Smooth muscle cell of trachea (primary cell): ENCODE data around the gene BLTP1. TPM values are rescaled to one million over a fixed set of nuclear protein-coding genes. Genes with fewer than 3 reads are reported as not detected.

ENCODE experiments used
- total RNA-seq: library from RNA; depleted of rRNA; stranded (reverse); fragments of >200 nt; gene quantifications from 2 replicates; pipeline ENCODE4 v1.2.1, GENCODE V29; 2014

Gene BLTP1
- 96.3 and 129 TPM in 2 replicates for total RNA-seq

GRCh38 chr4:122151982-122152710, at the start of gene BLTP1:
Gene BLTP1 (plus strand): TSS chr4:122152331. CDS start chr4:122170648, 18,317 bp downstream.

Other genes starting within 250 kb of the BLTP1 start
- 0.44 and 0.50 TPM in 2 replicates for gene TRPC3, start 200.3 kb upstream of the BLTP1 start, total RNA-seq
- not detected in 2 replicates for gene ADAD1, start 226.7 kb downstream of the BLTP1 start, total RNA-seq